Brain microvascular endothelial cell (primary cell): ENCODE measurements around the gene EFNA4.
"Not testable (repeated sequence)": the region's sequence is repeated elsewhere in the genome, so short reads cannot be mapped to it uniquely, and the experiment has no call there.

Source experiments
- DNase-seq: peaks from one replicate; pipeline ENCODE4 v3.0.0-alpha.2; 2020
- H3K27ac ChIP-seq: fragments of 250-450 bp; sonication (Bioruptor Pico); 2 replicates; pipeline ENCODE4 v1.5.1; 2020; ENCODE audit warnings: mild to moderate bottlenecking, moderate library complexity
- H3K27me3 ChIP-seq: fragments of 250-450 bp; sonication (Bioruptor Pico); replicated peaks from 2 replicates; pipeline ENCODE4 v1.5.1; 2020; ENCODE audit warnings: mild to moderate bottlenecking
- H3K36me3 ChIP-seq: fragments of 250-450 bp; sonication (Bioruptor Pico); replicated peaks from 2 replicates; pipeline ENCODE4 v1.5.1; 2020; ENCODE audit warnings: mild to moderate bottlenecking
- H3K4me3 ChIP-seq: 2 replicates; pipeline ENCODE4 v1.5.1; 2011; ENCODE audit warnings: low read depth, mild to moderate bottlenecking, control low read depth, low read length, moderate library complexity
- in situ Hi-C: cut with HindIII; loops from 2 replicates; pipeline ENCODE4 v1.10.0; 2017; ENCODE audit warnings: low sequenced_read_pairs, low pct_ligation_motif_present
- TF ChIP-seq, protein P1 (sequence below): IDR thresholded peaks from 2 replicates; pipeline ENCODE4 v1.5.1; 2011; ENCODE audit warnings: low read depth, mild to moderate bottlenecking, moderate library complexity, low read length, control low read depth, inconsistent platforms; ENCODE audit errors: missing control alignments

EFNA4 gene

GRCh38 chr1:155116113-155116764 is 52.7 kb downstream of the EFNA4 start:
- in situ Hi-C loops = loop anchor here (10.0 kb wide), 1 partner anchor 49 kb away; no protein-coding TSS in a partner anchor
- no peak for DNase-seq

DNA sequence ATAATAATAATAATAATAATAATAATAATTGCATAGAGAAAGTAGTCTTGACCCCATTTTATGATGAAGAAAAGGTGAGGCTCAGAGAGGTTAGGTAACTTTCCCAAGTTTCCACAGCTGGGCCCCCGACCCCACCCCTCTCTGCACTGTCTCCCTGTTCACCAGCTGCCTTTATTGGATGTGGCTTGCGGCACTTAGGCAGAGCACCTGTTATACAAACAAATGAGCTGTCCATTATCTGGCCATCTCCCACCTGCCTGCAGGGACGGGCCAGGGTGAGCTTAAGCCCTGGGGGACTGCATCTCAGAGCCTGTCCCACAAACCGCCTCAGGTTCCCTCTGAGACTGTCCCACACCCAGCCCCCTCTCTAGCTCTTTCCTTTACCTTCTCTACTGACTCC is 54.1 kb downstream of the EFNA4 start:
- in situ Hi-C loops = loop anchor here (10.0 kb wide), 1 partner anchor 47 kb away; no protein-coding TSS in a partner anchor
- Histone ChIP-seq H3K4me3 (no peak overlapping the region), H3K36me3 (no peaks in the 10 kb centered on the region), H3K27me3 (peaks cover 11% of the 10 kb centered on the region), H3K27ac (no peak overlapping the region)
- DNase-seq = no peak
- TF ChIP-seq, protein P1, sequence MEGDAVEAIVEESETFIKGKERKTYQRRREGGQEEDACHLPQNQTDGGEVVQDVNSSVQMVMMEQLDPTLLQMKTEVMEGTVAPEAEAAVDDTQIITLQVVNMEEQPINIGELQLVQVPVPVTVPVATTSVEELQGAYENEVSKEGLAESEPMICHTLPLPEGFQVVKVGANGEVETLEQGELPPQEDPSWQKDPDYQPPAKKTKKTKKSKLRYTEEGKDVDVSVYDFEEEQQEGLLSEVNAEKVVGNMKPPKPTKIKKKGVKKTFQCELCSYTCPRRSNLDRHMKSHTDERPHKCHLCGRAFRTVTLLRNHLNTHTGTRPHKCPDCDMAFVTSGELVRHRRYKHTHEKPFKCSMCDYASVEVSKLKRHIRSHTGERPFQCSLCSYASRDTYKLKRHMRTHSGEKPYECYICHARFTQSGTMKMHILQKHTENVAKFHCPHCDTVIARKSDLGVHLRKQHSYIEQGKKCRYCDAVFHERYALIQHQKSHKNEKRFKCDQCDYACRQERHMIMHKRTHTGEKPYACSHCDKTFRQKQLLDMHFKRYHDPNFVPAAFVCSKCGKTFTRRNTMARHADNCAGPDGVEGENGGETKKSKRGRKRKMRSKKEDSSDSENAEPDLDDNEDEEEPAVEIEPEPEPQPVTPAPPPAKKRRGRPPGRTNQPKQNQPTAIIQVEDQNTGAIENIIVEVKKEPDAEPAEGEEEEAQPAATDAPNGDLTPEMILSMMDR = no peak

More at GRCh38 chr1:155116113-155116764, 52.7 kb downstream of the EFNA4 start:
- Histone ChIP-seq H3K36me3 (no peaks in the 10 kb centered on the region), H3K4me3 (no peak overlapping the region), H3K27ac (no peak overlapping the region), H3K27me3 (peaks cover 11% of the 10 kb centered on the region)
- TF ChIP-seq, protein P1 = no peak

DNA sequence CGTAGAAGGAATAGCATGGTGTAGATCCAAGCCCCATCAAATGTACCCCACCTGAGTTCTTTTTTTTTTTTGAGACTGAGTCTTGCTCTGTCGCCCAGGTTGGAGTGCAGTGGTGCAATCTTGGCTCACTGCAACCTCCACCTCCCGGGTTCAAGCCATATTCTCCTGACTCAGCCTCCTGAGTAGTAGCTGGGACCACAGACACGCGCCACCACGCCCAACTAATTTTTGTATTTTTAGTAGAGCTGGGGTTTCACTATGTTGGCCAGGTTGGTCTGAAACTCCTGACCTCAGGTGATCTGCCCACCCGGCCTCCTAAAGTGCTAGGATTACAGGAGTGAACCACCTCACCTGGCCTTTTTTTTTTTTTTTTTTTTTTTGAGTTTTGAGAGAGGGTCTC is 54.5 kb downstream of the EFNA4 start:
- H3K27me3 ChIP-seq = peaks cover 11% of the 10 kb centered on the region
- in situ Hi-C loops = loop anchor here (10.0 kb wide), 1 partner anchor 47 kb away; no protein-coding TSS in a partner anchor
- H3K27ac ChIP-seq, H3K36me3 ChIP-seq, H3K4me3 ChIP-seq, DNase-seq: not testable (repeated sequence)
